ENCODE data around the gene ADAT2.
"Not testable (repeated sequence)": the region's sequence is repeated elsewhere in the genome, so short reads cannot be mapped to it uniquely, and the experiment has no call there.

ADAT2 gene

DNA sequence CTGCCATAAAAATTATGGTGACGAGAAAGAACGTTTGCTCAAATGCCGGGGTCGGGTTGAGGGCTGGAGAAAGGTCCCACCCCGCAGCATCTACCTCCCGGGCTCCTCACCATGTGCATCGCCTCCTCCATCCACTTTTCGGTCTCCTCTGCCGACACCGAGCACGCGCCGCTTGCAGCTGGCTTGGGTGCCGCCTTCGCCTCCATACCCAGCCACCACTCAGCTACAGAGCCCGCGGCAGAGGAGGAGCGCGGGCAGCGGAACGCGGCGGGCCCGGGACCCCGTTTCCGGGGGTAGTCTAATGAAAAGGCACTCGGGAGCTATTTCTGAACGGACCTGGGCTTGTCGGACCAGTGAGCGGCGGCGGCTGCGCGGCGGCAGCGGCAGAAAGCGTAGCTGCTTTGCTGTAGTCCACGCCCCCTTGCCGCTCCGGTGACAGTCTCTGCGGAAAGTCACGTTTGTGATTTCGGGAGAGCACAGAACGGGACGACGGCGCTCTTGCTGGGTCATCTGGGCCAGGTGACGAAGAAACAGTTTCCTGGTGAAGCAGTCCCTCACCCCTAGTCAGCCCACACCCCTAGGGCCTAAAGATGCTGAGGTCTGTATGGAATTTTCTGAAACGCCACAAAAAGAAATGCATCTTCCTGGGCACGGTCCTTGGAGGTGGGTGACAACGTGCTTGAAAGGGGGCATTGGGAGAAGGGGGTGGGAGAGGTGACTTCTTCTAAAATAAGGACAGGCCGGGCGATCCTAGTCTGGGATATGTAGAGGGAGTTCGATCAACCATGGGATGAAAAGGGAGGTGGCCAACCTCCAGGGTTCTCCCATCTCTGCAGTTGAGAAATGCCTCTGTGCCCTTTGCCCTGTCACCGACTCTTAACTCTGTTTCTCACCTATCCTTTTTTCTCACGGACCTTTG lies at the start of gene ADAT2, which contains the start of gene PEX3:
ADAT2 (minus strand) TSS at position 243 of the 919 bp plus-strand sequence; CDS start at position 206, 37 bp downstream.
PEX3 (plus strand) TSS at position 353 of the 919 bp plus-strand sequence; CDS start at position 591, 238 bp downstream.
- peak; percentile 83 for DNase-seq

DNA sequence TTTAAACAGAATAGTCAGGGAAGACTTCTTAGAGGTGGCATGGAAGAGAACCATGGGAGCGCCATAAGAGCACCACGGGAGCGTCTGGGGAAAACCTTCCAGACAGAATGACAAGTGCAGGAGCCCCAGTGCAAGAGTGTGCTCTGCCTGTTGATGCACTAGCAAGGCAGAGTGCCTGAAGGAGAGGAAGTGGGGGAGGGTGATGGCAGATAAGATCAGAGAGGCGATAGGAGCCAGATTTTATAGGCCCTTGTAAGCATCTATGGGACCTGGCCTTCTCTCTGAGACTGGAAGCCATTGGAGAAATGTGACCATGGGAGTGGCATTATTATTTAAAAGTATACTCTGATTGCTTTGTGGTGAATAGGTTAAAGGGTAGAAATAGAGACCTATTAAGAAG lies 47.9 kb upstream of the ADAT2 start:
- DNase-seq = no peak

DNA sequence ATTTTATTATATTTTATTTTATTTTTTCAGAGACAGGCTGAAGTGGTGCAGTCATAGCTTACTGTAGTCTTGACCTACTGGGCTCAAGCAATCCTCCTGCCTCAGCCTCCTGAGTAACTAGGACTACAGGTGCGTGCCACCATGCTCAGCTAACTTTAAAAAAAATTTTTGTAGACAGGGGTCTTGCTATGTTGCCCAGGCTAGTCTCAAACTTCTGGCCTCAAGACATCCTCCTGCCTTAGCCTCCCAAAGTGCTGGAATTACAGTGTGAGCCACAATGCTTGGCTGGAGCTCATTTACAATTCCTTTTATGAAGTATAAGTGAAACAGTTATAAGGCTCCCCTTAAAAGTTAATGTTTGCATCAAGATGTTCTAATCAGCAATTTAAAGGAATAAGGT lies 46.5 kb upstream of the ADAT2 start:
- no peak for DNase-seq

DNA sequence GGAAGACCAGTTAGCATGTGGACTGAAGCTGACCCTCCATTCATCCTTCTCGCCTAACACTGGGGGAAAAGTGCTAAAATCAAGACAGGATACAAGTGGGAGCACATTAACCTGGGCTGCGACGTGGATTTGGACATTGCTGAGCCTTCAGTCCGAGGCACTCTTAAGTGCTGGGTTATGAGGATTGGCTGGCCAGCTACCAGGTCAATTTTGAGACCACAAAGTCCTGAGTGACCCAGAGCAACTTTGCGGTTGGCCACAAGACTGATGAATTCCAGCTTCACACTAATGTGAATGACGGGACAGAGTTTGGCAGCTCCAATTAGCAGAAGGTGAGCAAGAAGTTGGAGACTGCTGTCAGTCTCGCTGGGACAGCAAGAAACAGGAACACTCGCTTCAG lies 40.3 kb upstream of the ADAT2 start:
- DNase-seq = no peak

DNA sequence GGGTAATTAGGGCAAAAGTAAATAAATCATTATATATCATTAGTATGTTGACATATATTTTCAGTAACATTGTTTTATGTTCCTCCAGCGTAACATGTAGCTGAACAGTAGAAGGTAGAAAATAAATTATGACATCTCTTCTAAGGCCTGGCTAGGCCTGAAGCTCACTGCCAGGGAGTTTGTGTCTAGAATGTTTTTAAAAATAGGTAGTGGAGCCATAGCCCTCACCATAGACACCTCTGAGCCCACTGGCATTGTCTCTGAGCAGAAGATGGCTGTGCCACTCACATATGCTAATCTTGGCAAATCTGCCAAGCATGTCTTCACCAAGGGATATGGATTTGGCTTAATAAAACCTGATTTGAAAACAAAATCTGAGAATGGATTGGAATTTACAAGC lies 39.7 kb upstream of the ADAT2 start:
- no peak for DNase-seq

DNA sequence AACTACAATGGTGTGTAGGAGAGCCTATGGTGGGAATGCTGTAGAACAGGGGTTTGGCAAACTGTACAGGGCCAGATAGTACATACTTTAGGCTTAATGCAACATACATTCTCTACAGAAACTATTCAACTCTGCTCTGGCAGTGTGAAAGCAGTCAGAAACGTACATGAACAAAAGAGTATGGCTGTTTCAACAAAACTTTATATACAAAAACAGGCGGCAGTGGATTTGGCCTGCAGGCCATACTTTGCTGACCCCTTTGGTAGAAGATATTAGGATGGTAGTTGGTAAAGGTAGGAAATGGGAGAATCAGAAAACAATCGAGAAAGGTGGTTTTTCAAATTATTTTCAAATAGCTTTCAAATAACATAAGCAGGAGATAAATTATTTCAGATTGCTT lies 36.3 kb upstream of the ADAT2 start:
- no peak for DNase-seq

DNA sequence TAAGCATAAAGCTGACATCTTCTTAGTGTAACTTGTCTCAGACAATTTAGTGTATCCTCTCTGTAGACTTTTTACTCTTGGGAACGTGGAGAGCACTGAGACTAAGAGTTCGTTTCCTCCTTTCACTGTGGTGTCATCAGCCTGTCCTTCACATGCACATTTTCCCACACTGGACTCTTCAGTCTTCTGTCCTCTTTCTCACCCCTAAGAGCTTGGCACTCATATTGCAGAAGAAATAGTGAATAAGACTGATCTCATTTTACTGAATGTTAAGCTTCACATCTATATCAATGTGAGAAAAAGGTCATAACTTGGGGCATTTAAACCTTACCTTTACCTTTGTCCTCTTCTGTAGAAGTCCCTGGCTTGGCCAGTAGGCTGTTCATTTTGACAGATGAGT lies 35.5 kb upstream of the ADAT2 start:
- DNase-seq = no peak

DNA sequence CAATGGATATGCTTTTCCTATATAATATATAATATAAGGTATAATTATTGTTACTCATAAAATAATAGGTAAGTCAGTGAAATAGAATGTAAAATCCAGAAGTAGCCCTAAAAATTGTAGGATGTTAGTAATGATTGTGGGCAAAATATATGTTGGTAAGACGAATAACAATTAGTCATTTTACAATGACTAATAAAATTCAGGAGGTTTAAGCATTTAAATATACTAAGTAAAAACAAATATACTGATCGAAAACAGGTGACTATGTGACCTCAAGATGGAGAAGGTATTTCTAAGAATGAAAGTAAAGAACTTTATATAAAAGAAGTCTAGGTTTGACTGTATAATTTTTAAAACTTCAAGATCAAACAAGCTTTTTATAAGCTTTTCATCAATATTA lies 32.1 kb upstream of the ADAT2 start:
- DNase-seq = no peak

DNA sequence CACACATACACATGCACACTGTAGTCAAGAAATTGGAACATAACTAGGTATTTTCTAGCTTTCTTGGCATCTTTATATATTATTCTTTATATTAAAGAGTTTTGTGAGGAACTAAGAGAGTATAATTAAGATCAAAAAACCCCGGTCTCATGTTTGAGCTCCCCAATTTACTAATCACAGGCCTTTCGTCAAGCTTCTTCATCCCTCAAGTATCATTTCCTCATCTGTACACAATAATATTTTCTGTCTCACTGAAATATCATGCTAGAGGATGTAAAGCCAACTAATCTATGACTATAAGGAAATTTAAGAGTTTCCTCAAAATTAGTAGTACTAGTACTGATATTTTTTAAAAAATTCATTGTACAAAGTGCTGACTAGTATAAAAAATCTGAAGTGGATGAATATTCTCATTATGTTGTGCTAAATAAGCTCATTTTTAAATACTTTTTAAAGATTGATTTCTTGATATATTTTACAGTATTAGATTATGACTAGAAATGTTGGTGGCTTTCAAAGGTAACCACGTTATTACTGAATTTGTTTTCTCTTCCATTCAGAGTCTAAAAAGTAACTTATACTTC lies 28.1 kb upstream of the ADAT2 start:
- no peak for DNase-seq

DNA sequence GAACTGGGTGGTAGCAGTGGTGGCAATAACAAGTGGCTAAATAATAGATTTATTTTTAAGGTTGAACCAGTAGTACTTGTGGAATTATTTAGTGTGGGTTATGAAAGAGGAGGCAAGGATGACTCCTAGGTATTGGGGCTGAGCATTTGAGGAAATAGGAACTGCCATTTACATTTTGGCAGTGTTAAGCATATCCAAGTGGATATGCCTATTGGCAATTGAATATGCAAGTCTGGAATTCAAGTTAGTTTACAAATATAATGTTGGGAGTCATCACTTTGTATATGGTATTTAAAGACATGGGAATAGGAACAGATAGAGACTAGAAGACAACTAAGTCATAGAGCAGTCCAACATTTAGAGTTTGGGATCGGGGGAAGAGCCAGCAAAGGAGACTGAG lies 26.1 kb upstream of the ADAT2 start:
- no peak for DNase-seq

DNA sequence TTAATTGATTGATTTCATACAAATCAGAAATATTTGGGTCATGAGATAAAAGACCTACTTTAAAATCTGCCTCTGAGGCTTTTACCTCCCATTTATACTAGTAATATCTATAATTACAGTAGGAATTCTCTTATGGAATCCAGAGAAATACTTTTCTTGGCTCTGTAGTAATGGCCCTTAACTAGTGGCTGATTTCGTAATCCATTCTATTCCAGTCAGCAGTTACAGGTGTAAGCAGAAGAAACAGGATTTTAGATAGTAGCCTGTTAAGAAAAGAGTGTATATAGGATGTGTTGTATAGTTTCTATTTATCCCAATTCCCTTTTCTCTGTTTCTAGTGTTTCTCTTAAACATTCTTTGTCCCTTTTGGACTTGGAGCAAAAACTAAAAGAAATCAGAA lies 21.3 kb upstream of the ADAT2 start:
- DNase-seq = no peak

DNA sequence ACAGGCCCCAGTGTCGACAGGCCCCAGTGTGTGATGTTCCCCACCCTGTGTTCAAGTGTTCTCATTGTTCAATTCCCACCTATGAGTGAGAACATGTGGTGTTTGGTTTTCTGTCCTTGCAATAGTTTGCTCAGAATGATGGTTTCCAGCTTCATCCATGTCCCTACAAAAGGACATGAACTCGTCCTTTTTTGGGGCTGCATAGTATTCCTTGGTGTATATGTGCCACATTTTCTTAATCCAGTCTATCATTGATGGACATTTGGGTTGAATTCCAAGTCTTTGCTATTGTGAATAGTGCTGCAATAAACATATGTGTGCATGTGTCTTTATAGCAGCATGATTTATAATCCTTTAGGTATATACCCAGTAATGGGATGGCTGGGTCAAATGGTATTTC lies 18.3 kb upstream of the ADAT2 start:
- DNase-seq = not testable (repeated sequence)

DNA sequence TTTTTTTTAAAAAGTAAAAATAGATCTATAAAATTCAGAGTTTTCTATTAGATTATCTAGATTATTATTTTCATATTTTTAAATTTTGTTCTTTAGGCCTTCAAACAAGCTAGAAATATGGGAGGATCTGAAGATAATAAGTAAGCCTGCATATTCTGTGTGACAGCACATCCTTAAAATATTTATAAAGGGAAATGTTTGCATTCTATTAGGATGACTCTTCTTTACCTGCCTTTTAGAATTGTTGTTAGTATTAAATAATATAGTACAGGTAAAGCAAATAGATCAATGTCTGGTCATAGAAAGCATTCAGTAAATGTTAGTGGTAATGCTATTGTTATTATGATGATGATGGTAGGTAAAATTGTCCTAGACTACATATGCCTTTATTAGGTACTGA lies 17.5 kb upstream of the ADAT2 start:
- DNase-seq = no peak

DNA sequence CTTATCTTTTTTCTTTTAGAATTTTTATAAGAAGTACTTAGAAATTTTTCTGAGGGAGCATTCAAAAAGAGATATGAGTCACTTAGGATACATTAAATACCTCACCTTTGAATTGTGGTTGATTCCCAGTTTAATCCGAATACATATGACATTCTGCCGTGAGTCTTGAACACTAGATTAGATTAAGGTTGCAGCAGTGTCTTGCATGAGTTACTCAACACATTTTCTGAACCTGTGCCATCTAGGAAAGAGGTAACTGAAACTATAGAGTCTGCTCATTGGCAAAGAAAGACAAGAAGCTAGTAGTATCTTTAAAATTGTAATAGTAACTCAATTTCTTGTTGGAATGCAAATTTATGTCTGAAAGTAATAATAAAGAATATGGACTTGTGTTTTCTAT lies 15.1 kb upstream of the ADAT2 start:
- no peak for DNase-seq

DNA sequence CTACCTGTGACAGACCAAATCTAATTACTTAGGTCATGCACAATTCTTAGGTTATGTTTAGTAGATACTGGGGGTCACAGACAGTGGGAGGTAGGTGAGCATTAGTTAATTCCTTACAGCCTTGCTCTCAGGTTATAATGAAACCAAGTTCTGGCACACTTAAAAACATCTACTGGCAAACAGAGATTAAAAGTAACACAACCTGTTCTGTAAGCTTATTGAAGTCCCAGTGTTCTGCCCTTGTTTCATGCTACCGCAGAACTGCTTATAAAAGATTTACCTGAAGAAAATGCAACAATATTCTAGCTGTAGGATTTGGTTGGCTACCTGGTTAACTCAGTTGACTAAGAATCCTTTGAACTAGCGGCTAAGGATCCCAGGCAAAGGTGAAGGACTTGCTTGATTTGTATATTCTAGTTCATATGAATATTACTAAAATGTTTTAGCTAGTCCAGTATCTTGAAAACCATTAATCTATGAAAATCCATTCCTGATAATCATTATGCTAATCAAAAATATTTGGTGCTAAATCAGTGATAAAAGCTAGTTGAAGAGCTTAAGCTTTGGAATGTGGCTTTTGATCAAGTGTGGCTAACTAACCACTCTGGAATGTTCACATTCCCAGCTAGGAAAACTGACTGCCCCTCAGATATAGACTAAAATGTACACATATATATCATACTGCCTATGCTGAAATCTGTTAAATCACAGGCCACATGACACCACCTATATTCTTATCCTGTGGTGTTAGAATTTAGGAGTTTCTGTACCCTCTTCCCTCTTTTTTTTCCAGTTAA lies 7.3 kb upstream of the ADAT2 start:
- DNase-seq = no peak

DNA sequence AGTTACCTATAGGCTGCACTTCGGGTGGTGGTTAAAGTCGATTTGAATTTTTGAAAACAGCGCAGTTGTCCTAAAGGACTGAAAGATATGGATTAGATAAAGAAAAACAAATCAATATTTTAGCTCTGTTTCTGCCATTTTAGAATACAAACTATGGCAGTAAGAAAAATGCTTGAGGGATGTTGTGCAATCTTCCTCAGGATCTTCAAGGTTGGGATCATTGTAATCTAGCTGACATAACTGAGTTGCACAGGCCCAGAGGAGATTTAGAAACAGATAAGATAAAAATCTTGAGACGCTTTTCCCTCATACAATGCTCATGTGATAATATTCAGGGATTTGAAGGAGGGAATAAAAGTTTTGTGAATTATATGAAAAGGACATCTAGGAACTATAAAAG lies 1.0 kb upstream of the ADAT2 start:
- DNase-seq = no peak

DNA sequence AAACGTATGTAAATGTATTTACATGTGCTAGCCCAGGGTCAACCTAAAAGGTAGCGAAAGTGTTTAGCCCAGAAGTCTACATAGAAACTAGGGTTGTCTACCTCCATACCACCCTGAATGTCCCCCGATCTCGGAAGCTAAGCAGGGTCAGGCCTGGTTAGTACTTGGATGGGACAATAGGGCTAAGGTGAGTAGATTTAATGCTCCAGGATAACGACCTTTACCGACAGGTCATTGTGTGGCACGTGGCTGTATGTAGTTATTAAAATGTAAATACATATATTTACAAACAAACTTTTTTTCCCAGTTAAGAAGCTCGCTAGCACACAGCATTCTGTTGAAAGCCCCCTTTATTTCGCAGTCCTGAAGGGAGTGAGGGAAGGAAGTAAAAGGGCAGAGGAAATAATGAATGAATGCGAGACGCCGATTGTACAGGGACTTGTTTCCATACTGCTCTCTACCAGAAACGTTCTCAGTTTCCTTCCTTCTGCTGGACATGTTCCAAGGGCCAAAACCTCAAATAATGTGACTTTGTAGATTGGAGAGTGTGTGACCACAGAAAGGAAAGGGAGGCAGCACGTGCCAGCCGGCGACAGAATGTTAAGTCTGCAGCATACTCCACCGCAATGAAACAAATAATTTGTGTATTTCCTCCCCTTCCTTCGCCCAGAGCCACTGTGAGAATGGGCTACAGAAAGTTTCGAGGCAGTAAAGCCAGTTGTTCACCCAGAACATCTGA lies 612 bp downstream of the ADAT2 start:
- DNase-seq = no peak

DNA sequence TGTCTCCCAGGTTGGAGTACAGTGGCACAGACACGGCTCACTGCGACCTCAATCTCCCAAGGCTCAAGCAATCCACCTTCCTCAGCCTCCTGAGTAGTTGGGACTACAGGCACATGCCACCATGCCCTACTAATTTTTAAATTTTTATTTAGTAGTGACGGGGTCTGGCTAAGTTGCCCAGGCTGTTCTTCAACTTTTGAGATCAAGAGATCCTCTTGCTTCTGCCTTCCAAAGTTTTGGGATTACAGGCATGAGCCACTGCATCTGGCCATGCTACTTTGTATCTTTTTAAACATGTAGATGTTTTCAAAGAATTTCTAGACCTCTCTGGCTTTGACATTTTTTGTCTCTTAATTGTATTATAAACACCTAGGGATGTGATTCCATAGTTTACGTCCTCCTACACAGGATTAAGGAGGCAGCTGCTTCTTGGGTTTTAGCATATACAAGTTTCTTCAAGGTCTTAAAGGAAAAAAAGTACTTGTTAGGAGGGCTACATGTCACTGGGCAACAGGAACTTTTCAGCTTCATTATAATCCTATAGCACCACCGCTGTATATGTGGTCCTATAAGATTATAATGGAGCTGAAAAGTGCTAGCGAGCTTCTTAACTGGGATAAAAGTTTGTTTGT lies 1.3 kb downstream of the ADAT2 start:
- DNase-seq = no peak

DNA sequence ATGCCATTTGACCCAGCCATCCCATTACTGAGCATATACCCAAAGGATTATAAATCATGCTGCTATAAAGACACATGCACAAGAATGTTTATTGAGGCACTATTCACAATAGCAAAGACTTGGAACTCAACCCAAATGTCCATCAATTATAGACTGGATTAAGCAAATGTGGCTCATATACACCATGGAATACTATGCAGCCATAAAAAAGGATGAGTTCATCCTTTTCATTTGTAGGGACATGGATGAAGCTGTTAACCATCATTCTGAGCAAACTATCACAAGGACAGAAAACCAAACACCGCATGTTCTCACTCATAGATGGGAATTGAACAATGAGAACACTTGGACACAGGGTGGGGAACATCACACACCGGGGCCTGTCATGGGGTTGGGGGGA lies 2.6 kb downstream of the ADAT2 start:
- not testable (repeated sequence) for DNase-seq

DNA sequence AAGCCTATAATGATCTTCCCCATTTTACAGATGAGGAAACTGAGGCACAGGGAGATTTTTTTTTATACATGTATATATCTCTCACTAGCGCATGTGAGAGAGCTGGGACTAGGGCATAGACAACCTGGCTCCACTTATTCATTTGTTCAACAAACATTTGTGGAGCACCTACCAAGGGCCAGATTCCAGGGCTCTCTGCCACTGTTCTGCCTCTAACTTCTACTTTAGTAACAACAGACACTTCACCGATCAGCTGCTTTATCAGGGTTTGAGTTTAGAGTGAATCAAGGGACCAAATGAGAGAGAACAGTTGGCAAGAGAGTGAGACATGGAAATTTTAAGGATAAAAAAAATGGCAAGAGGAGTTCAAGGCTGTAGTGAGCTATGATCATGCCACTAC lies 7.4 kb downstream of the ADAT2 start:
- no peak for DNase-seq

DNA sequence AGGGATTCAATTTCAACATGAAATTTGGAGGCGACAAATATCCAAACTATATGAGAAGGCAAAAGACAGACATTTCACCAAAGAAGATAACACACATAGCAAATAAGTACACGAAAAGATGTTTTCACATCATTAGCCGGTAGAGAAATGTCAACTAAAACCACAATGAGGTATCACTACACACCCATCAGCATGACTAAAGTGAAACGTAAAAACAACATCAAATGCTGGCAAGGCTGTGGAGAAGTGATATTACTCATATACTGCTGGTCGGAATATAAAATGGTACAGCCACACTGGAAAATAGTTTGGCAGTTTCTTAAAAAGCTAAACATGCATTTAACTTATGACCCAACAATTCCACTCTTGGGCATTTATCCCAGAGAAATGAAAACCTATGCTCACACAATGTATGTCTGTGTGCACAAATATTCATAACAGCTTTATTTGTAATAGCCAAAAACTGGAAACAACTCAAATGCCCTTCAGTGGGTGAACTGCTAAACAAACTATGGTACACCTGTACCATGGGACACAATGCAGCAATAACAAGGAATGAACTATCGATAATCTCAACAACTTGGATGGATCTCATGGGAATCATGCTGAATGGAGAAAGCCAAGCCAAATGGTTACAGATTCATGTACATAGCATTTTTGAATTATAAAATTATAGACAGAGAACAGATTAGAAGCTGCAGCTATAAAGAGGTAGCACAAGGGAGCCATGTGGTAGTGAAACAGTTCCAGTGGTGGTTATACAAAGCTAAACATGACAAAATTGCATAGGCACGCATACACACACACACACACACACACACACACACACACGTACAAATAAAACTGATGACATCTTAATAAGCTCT lies 8.6 kb downstream of the ADAT2 start:
- DNase-seq = no peak
